NB4 (cell line): ENCODE data around the gene CXorf49B.
"Not testable (repeated sequence)": the region's sequence is repeated elsewhere in the genome, so short reads cannot be mapped to it uniquely, and the experiment has no call there.

Experiments
- POLR2A ChIP-seq: IDR thresholded peaks from 2 replicates; pipeline ENCODE4 v1.6.1; 2011; ENCODE audit warnings: mild to moderate bottlenecking; ENCODE audit not compliant: insufficient read length; ENCODE audit errors: extremely low read depth
- TF ChIP-seq, protein P1 (sequence below): IDR thresholded peaks from one replicate; pipeline ENCODE4 v1.5.1; 2012; ENCODE audit warnings: low read depth, low read length
- TF ChIP-seq, protein P2 (sequence below): IDR thresholded peaks from 2 replicates; pipeline ENCODE4 v1.6.1; 2011; ENCODE audit warnings: low read depth, low read length

- TF ChIP-seq, protein P1, sequence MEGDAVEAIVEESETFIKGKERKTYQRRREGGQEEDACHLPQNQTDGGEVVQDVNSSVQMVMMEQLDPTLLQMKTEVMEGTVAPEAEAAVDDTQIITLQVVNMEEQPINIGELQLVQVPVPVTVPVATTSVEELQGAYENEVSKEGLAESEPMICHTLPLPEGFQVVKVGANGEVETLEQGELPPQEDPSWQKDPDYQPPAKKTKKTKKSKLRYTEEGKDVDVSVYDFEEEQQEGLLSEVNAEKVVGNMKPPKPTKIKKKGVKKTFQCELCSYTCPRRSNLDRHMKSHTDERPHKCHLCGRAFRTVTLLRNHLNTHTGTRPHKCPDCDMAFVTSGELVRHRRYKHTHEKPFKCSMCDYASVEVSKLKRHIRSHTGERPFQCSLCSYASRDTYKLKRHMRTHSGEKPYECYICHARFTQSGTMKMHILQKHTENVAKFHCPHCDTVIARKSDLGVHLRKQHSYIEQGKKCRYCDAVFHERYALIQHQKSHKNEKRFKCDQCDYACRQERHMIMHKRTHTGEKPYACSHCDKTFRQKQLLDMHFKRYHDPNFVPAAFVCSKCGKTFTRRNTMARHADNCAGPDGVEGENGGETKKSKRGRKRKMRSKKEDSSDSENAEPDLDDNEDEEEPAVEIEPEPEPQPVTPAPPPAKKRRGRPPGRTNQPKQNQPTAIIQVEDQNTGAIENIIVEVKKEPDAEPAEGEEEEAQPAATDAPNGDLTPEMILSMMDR = not testable (repeated sequence)
- not testable (repeated sequence) for TF ChIP-seq POLR2A
- TF ChIP-seq, protein P2, sequence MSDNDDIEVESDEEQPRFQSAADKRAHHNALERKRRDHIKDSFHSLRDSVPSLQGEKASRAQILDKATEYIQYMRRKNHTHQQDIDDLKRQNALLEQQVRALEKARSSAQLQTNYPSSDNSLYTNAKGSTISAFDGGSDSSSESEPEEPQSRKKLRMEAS = not testable (repeated sequence)
Measured at GRCh38 chrX:71720289-71720886, 42.8 kb upstream of the CXorf49B start.
